ENCODE measurements around the gene SLIT3.

The SLIT3 gene

DNA sequence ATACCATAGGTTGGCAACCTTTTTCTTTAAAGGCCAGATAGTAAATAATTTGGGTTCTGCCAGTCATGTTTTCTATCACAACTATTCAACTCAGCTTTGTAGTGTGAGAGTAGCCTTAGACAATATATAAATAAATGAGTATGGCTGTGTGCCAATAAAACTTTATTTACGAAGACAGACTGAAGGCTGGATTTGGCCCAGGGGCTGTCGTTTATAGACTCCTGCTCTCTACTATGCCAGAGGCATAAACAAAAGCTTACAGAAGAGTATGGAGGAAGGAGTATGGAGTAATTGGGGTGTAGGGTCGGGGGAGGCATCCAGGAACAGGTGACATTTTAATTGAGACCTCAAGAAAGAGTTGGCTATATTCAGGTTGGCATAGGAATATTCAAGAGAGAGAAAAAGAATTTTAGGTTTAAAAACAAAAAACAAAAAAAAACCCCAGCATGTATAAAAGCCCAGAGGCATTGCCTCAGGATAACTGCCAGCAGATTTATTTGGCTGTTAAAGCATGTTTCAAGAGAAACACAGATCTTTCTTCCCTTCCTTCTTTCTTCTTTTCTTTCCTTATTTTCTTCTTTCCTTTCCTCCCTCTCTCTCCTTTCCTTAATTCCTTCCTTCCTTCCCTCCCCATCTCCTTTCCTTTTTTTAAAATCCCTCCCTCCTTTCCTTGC is 39.9 kb downstream of the SLIT3 start:
- no peak for DNase-seq

- no peak for DNase-seq
Measured at GRCh38 chr5:169258372-169259000, 42.5 kb downstream of the SLIT3 start.

GRCh38 chr5:169256191-169256590 is 44.7 kb downstream of the SLIT3 start:
- DNase-seq = no peak

- DNase-seq = no peak
Measured at GRCh38 chr5:169253071-169253470, 47.9 kb downstream of the SLIT3 start.

DNA sequence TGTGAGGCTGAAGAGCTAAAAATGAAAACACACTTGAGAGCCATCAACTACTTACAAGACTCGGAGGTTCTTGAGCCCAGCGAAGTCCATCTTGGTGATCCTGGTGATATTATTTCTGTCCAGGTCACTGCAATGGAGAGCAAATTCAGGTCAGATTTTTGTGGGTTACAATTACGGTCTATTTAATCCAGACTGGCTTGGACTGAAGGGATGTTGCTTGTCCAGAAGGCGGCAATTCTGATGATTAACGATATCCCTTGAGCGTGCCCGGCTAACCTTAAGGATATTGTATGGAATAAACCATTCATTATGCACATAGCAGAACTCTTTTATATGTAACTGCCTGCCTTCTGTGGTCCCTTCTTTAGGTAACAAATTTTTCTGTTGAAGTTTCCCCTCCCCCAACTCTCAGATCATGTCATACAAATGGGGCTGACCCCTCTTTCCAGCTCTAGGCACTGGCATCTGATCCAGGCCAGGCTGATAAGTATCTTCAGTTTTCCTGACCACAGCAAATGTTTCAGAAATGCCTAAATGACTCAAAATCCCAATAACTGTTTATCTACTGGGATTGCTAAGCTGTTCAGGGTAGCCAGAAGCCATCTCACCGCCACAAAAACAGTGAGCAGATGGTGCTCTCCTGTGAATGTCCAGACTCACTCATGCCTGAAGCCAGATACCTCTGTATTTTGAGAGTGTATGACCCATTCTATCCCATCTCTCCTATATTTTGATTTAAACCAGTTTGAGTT is 49.4 kb downstream of the SLIT3 start:
- no peak for DNase-seq

DNA sequence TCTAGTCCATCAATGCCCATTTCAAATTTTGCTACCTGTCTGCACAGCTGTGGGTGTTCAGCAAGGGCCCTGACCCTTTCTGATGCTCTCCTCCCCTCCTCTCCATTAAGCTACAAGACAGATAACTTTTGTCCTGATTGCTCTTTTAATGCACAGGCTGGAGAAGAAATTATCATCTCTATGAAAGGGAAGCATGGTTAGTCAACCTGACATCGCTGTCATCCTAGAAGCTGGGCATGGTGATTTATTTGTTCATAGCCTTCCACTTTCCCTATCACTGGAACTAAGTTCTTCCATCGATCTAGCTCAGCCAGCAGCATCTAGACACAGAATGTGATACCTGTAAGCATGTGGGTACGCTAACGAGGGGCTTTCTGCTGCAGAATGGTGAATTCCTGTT is 50.1 kb downstream of the SLIT3 start:
- no peak for DNase-seq

- DNase-seq = no peak
Measured at GRCh38 chr5:169248996-169249395, 51.9 kb downstream of the SLIT3 start.

DNA sequence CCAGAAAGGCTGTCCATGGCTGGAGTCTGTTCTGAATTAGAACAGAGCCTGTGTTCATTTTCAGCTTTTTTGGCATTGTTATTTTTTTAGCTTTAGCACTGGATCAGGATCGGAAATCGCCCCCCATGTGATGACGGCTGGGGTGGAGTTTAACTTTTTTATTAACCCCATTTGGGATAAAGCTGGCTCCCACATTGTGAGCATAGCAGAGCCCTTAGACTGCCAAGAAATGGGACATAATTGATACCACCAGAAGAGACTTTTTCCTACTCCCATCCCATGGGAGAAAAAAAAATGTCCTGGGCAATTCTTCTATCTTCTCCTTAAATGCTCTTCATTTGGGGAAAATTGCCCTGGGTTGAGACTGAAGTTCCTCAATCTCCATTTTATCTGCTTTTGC is 52.4 kb downstream of the SLIT3 start:
- no peak for DNase-seq

GRCh38 chr5:169244812-169245211 is 56.1 kb downstream of the SLIT3 start:
- DNase-seq = no peak

- no peak for DNase-seq
Measured at GRCh38 chr5:169243651-169244422, 57.1 kb downstream of the SLIT3 start.

DNA sequence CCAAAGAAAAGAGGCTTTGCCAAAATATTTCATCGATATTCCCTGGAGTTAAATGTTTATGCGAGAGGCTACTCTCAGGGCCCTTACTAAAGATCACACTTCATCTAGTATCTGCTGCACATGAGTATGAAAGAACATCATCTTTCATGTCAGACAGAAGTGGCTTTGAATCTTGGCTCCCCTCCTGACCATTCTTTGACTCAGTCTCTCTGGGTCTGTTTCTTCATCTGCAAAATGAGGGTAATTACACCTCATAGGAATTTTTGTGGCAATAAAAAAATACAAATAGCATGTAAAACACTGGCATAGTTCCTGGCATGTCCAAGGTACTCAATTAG is 58.1 kb downstream of the SLIT3 start:
- no peak for DNase-seq

DNA sequence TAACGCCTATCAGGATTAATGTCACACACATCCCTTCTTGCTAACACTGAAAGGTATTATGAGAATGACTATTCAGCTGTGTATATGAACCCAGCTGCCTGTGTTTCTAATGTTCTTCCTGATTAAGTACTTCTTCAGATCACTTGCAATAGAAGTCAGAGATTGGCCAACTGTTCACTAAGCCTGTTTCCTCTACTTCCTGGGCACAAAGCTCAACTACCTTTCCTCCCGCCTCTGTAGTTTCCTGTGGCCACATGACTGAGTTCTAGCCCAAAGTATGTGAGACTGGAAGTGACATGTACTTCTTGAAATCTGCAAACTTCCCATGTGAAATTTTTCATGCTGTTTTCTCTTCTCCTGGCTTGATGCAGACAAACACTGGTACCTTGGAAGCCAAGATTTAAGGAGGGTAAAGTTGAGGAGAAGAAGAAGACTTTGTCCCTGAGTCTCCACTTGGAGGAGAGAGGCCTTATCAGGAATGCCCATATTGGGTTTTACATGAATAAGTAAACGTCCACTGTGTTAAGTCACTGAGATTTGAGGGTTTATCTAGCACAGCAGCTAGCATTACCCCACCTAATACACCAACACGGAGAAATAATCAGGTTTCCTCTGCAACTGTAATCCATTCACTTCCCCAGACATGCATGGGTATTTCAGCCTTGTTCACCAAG is 58.6 kb downstream of the SLIT3 start:
- no peak for DNase-seq

DNA sequence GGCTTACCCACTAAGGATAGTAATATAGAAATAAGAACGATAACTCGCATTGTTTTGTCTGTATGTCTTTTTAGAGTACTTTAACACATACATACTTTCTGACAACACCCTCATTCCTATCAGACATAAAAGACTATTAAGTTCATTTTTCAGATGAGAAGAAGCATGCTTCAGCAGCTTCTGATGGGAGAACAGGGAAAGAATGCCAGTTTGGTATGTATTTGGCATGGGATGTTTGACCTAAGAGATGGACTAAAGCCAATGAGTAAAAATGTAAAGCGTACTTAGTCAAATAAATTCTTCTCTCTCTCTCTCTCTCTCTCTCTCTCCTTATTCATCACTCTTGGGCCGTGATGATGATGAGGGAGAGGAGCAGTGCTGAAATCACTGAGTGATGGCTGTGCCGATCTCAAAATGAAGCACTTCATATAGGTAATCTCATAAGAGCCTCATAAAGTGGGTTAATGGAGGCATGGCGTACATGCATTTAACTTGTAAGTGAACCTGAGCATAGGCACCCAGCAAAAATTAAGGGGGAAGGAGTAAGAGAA is 71.5 kb downstream of the SLIT3 start:
- no peak for DNase-seq

GRCh38 chr5:169226895-169227294 is 74.0 kb downstream of the SLIT3 start:
- no peak for DNase-seq

GRCh38 chr5:169225830-169226356 is 75.0 kb downstream of the SLIT3 start:
- no peak for DNase-seq

- no peak for DNase-seq
Measured at GRCh38 chr5:169223595-169223953, 77.4 kb downstream of the SLIT3 start.

- DNase-seq = no peak
Measured at GRCh38 chr5:169222934-169223594, 77.9 kb downstream of the SLIT3 start.

DNA sequence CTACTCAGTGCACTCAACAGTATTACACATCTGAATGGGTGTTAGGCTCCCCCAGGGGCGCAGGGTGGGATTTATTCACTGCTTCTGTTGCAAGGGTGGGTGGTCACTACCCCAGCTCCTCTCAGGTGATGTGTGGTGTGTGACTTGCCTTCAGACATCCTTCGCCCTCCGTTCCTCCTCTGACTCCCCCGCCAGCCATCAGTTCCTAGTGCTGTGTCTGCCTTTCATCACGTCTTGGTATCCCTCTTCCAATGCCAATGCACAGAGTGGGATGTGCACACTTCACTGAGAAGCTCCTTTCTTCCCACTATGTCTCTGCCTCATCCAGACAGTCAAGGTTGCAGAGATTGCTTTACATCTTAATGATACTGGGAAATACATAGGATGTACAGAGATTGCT is 79.4 kb downstream of the SLIT3 start:
- no peak for DNase-seq

- DNase-seq = no peak
Measured at GRCh38 chr5:169219961-169220360, 81.0 kb downstream of the SLIT3 start.

- DNase-seq = no peak
Measured at GRCh38 chr5:169219351-169219750, 81.6 kb downstream of the SLIT3 start.

DNA sequence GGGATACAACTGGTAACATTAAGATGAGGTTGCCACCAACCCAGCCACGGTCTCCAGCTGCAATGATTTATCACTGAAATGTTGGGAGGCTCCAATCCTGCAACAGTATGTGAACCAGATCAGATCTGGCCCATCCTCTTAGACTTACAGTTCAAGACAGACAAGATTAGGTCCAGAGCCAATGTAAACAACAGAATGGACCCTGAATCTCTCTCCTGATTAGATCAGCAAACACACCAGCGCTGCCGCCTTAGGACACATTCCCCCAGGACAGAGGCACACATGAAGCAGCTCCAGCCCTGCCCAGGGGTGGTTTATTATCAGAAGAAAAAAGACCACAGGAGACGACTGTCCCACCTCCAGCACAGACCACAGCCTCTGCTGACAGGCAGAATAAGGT is 82.1 kb downstream of the SLIT3 start:
- no peak for DNase-seq

- no peak for DNase-seq
Measured at GRCh38 chr5:169218176-169218575, 82.8 kb downstream of the SLIT3 start.
